Fibroblast of pulmonary artery (primary cell): ENCODE data around the gene ESR1.

Source experiments
- DNase-seq: peaks from one replicate; pipeline ENCODE4 v3.0.0-alpha.2; 2010; ENCODE audit warnings: low read depth
- H3K4me3 ChIP-seq: replicated peaks from 2 replicates; pipeline ENCODE4 v1.5.1; 2011; ENCODE audit warnings: low read depth, mild to moderate bottlenecking, control low read depth, low read length, moderate library complexity
- CTCF ChIP-seq: IDR thresholded peaks from 2 replicates; pipeline ENCODE4 v1.5.1; 2011; ENCODE audit warnings: mild to moderate bottlenecking, control low read depth, low read length, inconsistent platforms; ENCODE audit errors: missing control alignments

ESR1 gene

GRCh38 chr6:152057832-152058498, 250.5 kb downstream of the ESR1 start:
- no peak overlapping the region for H3K4me3 ChIP-seq
- no peak for DNase-seq
- no peak for TF ChIP-seq CTCF

- TF ChIP-seq CTCF, result no peak
- no peak overlapping the region for H3K4me3 ChIP-seq
Observed at GRCh38 chr6:152059909-152060308, 252.4 kb downstream of the ESR1 start.

GRCh38 chr6:152062476-152062875, 255.0 kb downstream of the ESR1 start:
- TF ChIP-seq CTCF, result no peak
- DNase-seq, result no peak
- H3K4me3 ChIP-seq, result no peak overlapping the region

More at GRCh38 chr6:152059909-152060308, 252.4 kb downstream of the ESR1 start:
- no peak for DNase-seq

- no peak for TF ChIP-seq CTCF
- no peak for DNase-seq
- H3K4me3 ChIP-seq, result no peak overlapping the region
Observed at GRCh38 chr6:152063170-152063921, 255.9 kb downstream of the ESR1 start.

- no peak for TF ChIP-seq CTCF
- DNase-seq, result peak; percentile 21
- no peak overlapping the region for H3K4me3 ChIP-seq
Observed at GRCh38 chr6:152068622-152069261, 261.3 kb downstream of the ESR1 start.

- no peak for DNase-seq
- H3K4me3 ChIP-seq, result no peak overlapping the region
- TF ChIP-seq CTCF, result no peak
Observed at GRCh38 chr6:152070556-152070955, 263.1 kb downstream of the ESR1 start.
